GM18873 (cell line): ENCODE measurements around the gene RHBDF2.

Source experiments
- ATAC-seq: cut with Tn5 transposase; IDR thresholded peaks from one replicate; pipeline ENCODE4 v1.9.1; 2021; ENCODE audit warnings: mild to moderate bottlenecking, moderate library complexity, moderate number of reproducible peaks; ENCODE audit not compliant: unreplicated experiment, low FRiP score

Gene RHBDF2

GRCh38 chr17:76444518-76445311 is 56.5 kb downstream of the RHBDF2 start:
- no peak for ATAC-seq

GRCh38 chr17:76442341-76443338 is 58.6 kb downstream of the RHBDF2 start:
- ATAC-seq: no peak

GRCh38 chr17:76441686-76442340 is 59.4 kb downstream of the RHBDF2 start:
- no peak for ATAC-seq

- ATAC-seq: no peak
Measured at GRCh38 chr17:76440751-76441362, 60.4 kb downstream of the RHBDF2 start.

- ATAC-seq: no peak
Measured at GRCh38 chr17:76439314-76439928, 61.8 kb downstream of the RHBDF2 start.

- no peak for ATAC-seq
Measured at GRCh38 chr17:76438906-76439305, 62.3 kb downstream of the RHBDF2 start.

- no peak for ATAC-seq
Measured at GRCh38 chr17:76437467-76438402, 63.5 kb downstream of the RHBDF2 start.

GRCh38 chr17:76435751-76436150 is 65.5 kb downstream of the RHBDF2 start:
- no peak for ATAC-seq

- no peak for ATAC-seq
Measured at GRCh38 chr17:76434870-76435269, 66.4 kb downstream of the RHBDF2 start.

GRCh38 chr17:76433693-76434092 is 67.5 kb downstream of the RHBDF2 start:
- ATAC-seq: no peak

GRCh38 chr17:76432712-76433336 is 68.4 kb downstream of the RHBDF2 start:
- ATAC-seq: no peak

- ATAC-seq: no peak
Measured at GRCh38 chr17:76432004-76432403, 69.2 kb downstream of the RHBDF2 start.

- ATAC-seq: no peak
Measured at GRCh38 chr17:76431509-76431908, 69.7 kb downstream of the RHBDF2 start.

- ATAC-seq: no peak
Measured at GRCh38 chr17:76428511-76428910, 72.7 kb downstream of the RHBDF2 start.

GRCh38 chr17:76427501-76428231 is 73.6 kb downstream of the RHBDF2 start:
- ATAC-seq: no peak

- no peak for ATAC-seq
Measured at GRCh38 chr17:76426853-76427252, 74.4 kb downstream of the RHBDF2 start.

- no peak for ATAC-seq
Measured at GRCh38 chr17:76422860-76423259, 78.4 kb downstream of the RHBDF2 start.

- ATAC-seq: no peak
Measured at GRCh38 chr17:76422406-76422805, 78.8 kb downstream of the RHBDF2 start.
